ENCODE results near the gene KDM4C.

The KDM4C gene

DNA sequence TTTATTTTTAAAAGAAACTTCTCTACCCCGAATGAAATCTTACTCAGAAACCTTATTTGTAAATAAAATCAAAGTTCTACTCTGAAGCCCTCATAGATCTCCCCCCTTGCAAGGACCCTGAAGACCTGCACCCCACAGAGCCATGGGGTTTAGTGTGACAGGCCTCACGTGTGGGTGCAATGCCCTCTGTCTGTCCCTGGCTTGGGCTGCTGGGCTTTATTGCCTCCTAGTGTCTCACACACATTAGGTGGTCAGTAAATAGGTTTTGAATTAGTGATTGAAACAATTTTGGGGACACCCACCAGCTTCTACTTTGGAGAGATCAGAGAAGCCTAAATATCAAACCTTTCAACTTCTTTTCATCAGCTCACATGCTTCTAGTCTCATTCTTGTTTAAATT is 403.7 kb downstream of the KDM4C start:
- Histone ChIP-seq H3K4me3 (ENCODE audit: low read depth, low read length) (no peak overlapping the region), H3K36me3 (replicated peaks) (no peaks in the 10 kb centered on the region), H3K27me3 (replicated peaks) (no peaks in the 10 kb centered on the region), H3K27ac (no peak overlapping the region)
- no peak for DNase-seq
- TF ChIP-seq, protein P1, sequence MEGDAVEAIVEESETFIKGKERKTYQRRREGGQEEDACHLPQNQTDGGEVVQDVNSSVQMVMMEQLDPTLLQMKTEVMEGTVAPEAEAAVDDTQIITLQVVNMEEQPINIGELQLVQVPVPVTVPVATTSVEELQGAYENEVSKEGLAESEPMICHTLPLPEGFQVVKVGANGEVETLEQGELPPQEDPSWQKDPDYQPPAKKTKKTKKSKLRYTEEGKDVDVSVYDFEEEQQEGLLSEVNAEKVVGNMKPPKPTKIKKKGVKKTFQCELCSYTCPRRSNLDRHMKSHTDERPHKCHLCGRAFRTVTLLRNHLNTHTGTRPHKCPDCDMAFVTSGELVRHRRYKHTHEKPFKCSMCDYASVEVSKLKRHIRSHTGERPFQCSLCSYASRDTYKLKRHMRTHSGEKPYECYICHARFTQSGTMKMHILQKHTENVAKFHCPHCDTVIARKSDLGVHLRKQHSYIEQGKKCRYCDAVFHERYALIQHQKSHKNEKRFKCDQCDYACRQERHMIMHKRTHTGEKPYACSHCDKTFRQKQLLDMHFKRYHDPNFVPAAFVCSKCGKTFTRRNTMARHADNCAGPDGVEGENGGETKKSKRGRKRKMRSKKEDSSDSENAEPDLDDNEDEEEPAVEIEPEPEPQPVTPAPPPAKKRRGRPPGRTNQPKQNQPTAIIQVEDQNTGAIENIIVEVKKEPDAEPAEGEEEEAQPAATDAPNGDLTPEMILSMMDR (IDR thresholded peaks at IDR 0.05; ENCODE audit: low read depth, low read length, missing control alignments), result no peak
- in situ Hi-C loops (cut with HindIII; ENCODE audit: low pct_ligation_motif_present, low sequenced_read_pairs), result no loop called here

DNA sequence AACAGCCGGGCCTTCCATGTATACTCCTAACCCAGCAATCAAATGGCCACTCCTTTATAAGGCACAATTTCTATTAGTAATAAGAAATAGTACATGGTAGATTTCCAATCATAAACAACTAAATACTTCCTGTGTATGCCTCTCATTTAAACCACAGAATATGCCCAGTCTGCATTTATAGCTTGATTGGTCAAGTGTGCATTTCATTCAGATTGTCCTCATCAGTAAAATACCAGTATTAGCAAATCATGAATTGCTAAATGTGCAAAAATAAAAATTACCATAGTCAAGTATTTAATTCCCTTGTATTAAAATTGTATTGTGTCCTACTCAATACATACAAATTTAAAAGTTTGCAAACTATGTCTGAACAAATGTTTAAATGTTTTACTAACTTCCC is 406.2 kb downstream of the KDM4C start:
- Histone ChIP-seq H3K36me3 (replicated peaks) (no peaks in the 10 kb centered on the region), H3K27ac (no peak overlapping the region), H3K4me3 (ENCODE audit: low read depth, low read length) (no peak overlapping the region), H3K27me3 (replicated peaks) (no peaks in the 10 kb centered on the region)
- in situ Hi-C loops (cut with HindIII; ENCODE audit: low pct_ligation_motif_present, low sequenced_read_pairs), result no loop called here
- TF ChIP-seq, protein P1 (IDR thresholded peaks at IDR 0.05; ENCODE audit: low read depth, low read length, missing control alignments), result no peak
- DNase-seq, result no peak

DNA sequence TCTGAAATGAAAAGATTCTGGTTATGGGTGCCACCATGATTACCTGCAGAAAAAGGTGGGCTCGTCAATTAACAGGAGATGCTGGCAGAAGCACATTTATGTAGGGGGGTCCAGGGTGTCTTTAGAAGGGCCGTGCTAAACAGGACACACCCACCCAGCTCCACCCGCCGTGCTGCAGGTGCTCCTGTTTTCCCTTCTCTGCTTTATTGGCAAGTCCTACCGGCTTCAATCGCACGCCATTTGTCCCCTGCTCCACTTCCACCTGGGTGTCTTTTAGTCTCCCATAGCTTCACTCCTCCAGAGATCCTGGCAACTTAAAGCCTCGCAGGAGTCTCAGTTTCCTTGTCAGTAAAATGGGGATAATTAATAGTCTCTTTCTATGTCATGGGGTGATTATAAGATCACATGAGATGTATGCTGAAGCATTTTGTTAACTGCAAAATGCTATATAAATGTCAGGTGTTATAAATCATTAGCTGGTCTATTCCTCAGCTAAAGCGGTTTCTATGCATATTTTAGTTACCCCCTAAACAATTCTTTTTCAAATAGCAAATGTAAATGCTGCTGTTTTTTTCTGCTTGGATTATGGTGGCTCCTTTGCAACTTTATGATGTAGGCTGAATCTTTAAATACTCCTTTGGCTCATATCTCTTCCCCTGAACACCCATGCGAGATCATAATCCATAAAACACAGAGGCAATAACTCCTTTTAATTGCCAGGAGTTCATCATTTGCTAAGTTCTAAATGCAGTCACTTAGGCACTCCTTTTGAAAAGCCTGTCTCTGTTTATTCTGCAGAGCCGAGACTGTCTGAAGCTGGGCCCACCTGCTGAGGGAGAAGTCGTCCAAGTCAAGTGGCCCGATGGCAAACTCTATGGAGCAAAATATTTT is 406.9 kb downstream of the KDM4C start:
- Histone ChIP-seq H3K27me3 (replicated peaks) (no peaks in the 10 kb centered on the region), H3K36me3 (replicated peaks) (no peaks in the 10 kb centered on the region), H3K27ac (no peak overlapping the region), H3K4me3 (ENCODE audit: low read depth, low read length) (no peak overlapping the region)
- TF ChIP-seq, protein P1 (IDR thresholded peaks at IDR 0.05; ENCODE audit: low read depth, low read length, missing control alignments), result no peak
- in situ Hi-C loops (cut with HindIII; ENCODE audit: low pct_ligation_motif_present, low sequenced_read_pairs), result no loop called here
- no peak for DNase-seq

DNA sequence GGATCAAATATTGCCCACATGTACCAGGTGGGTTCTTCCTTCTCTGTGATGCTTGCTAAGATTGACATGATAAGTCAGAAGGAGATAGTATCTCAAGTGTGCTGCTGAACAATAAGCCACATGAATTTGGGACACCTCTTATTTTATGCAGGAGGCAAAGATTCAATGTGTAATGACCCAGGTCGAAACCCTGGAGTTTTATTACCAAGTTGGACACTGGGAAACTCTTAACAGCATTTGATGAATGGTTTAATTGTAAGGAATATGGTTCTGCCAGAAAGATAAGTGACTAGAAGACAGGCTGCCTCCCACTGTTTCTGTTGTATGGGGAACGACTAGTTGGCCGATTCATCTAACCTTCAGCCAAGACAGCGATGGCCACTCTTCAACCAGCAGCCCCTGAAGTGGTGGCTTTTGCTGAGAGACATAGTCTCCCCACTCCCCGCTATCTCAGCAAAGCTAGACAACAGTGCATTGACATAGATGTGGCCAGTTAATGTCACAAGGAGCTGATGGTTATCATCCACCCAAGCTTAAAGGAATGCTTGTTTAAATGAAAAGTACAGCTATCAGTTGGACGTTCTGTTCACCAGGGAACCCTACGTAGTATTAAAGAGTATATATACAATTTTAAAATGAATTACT is 407.7 kb downstream of the KDM4C start:
- in situ Hi-C loops (cut with HindIII; ENCODE audit: low pct_ligation_motif_present, low sequenced_read_pairs), result no loop called here
- TF ChIP-seq, protein P1 (IDR thresholded peaks at IDR 0.05; ENCODE audit: low read depth, low read length, missing control alignments), result no peak
- H3K27ac ChIP-seq, result no peak overlapping the region
- H3K4me3 ChIP-seq (ENCODE audit: low read depth, low read length), result no peak overlapping the region
- no peak for DNase-seq
- H3K27me3 ChIP-seq (replicated peaks), result no peaks in the 10 kb centered on the region
- H3K36me3 ChIP-seq (replicated peaks), result no peaks in the 10 kb centered on the region

DNA sequence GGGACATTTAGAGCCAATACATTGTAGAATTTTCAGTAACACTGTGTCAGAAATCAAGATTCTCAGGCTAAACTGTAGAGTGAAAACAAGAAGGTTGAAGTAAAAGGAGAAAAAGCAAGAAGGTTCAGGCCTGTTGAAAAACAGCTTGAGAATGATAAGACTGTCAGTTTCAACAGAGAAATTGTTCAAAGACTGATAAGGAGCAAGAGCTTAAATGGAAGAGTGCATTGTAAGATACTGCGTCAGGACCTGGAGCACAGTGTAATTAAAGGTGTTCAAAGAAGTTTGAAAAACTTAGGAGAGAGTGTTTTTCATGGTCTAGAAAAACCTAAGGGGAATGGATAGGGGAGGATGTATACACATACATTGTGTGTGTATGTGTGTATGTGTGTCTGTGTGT is 408.3 kb downstream of the KDM4C start:
- Histone ChIP-seq H3K36me3 (replicated peaks) (no peaks in the 10 kb centered on the region), H3K27ac (no peak overlapping the region), H3K27me3 (replicated peaks) (no peaks in the 10 kb centered on the region), H3K4me3 (ENCODE audit: low read depth, low read length) (no peak overlapping the region)
- DNase-seq, result no peak
- in situ Hi-C loops (cut with HindIII; ENCODE audit: low pct_ligation_motif_present, low sequenced_read_pairs), result no loop called here
- TF ChIP-seq, protein P1 (IDR thresholded peaks at IDR 0.05; ENCODE audit: low read depth, low read length, missing control alignments), result no peak

Measured in brain microvascular endothelial cell (primary cell).